ENCODE results near the gene BHLHE41. TPM values are rescaled to one million over a fixed set of nuclear protein-coding genes. Genes with fewer than 3 reads are reported as not detected.

Gene BHLHE41
- total and polyA plus RNA-seq, 8 donors, result 0.29 to 4.7 (median 1.8) TPM; not detected in 1

GRCh38 chr12:26113853-26114719 lies 10.8 kb downstream of the BHLHE41 start:
- intact Hi-C loops (cut with DNase I; ENCODE audit: low total_unique reads), result no loop called here
- peak overlapping the region; percentile 43 to 58 (median 52) for H3K4me3 ChIP-seq
- peaks cover 9 to 37% (median 21%) of the 10 kb centered on the region in 4 donors for H3K4me1 ChIP-seq
- peak overlapping the region; percentile 92 to 95 (median 95) for H3K27ac ChIP-seq
- H3K9me3 ChIP-seq, result no peaks in the 10 kb centered on the region
- DNase-seq, result peak; percentile 96 to 98
- 1% methylated on average over 32 to 72 of the region's 72 CpGs for WGBS, 5 donors
- peak; percentile 66 to 89 (median 71) for TF ChIP-seq POLR2AphosphoS5 (IDR thresholded peaks at IDR 0.05)
- TF ChIP-seq CTCF (IDR thresholded peaks at IDR 0.05), result peak in 5 of 7 experiments; percentile 18 to 54 (median 40)
- TF ChIP-seq EP300 (IDR thresholded peaks at IDR 0.05), result no peak
- TF ChIP-seq POLR2A (IDR thresholded peaks at IDR 0.05), result no peak
- no peaks in the 10 kb centered on the region for H3K36me3 ChIP-seq
- no peaks in the 10 kb centered on the region for H3K27me3 ChIP-seq

- peak in 1 of 2 donors; percentile 52 for DNase-seq
- H3K4me1 ChIP-seq, result peaks cover 9 to 36% (median 20%) of the 10 kb centered on the region in 4 donors
- TF ChIP-seq EP300 (IDR thresholded peaks at IDR 0.05) (no peak), POLR2AphosphoS5 (IDR thresholded peaks at IDR 0.05) (peak in 1 of 3 donors; percentile 66)
Observed at GRCh38 chr12:26113181-26113654, 11.6 kb downstream of the BHLHE41 start.

GRCh38 chr12:26112703-26113147 lies 12.1 kb downstream of the BHLHE41 start:
- H3K27me3 ChIP-seq, result no peaks in the 10 kb centered on the region
- TF ChIP-seq CTCF (IDR thresholded peaks at IDR 0.05), result no peak
- H3K36me3 ChIP-seq, result no peaks in the 10 kb centered on the region
- no peaks in the 10 kb centered on the region for H3K9me3 ChIP-seq
- WGBS, 5 donors, result 72 to 89% (median 83%) methylated on average over 8 of the region's 8 CpGs
- peak in 1 of 2 donors; percentile 22 for DNase-seq
- no peak overlapping the region for H3K4me3 ChIP-seq
- H3K27ac ChIP-seq, result peak overlapping the region in 1 of 5 donors; percentile 95
- intact Hi-C loops (cut with DNase I; ENCODE audit: low total_unique reads), result no loop called here
- H3K4me1 ChIP-seq, result peaks cover 9 to 36% (median 20%) of the 10 kb centered on the region in 4 donors

More at GRCh38 chr12:26113181-26113654, 11.6 kb downstream of the BHLHE41 start:
- H3K9me3 ChIP-seq, result no peaks in the 10 kb centered on the region
- H3K4me3 ChIP-seq, result peak overlapping the region in 2 of 4 donors; percentile 43 to 58
- no peaks in the 10 kb centered on the region for H3K36me3 ChIP-seq
- H3K27me3 ChIP-seq, result no peaks in the 10 kb centered on the region
- WGBS, 5 donors, result 18 to 34% (median 24%) methylated on average over 6 of the region's 6 CpGs
- peak overlapping the region in 4 of 5 donors; percentile 92 to 95 (median 94) for H3K27ac ChIP-seq
- intact Hi-C loops (cut with DNase I; ENCODE audit: low total_unique reads), result no loop called here

GRCh38 chr12:26112232-26112631 lies 12.6 kb downstream of the BHLHE41 start:
- H3K4me1 ChIP-seq, result peaks cover 9 to 32% (median 20%) of the 10 kb centered on the region in 4 donors
- H3K9me3 ChIP-seq, result no peaks in the 10 kb centered on the region
- no peak for TF ChIP-seq EP300 (IDR thresholded peaks at IDR 0.05)
- no peak for TF ChIP-seq POLR2AphosphoS5 (IDR thresholded peaks at IDR 0.05)
- no peak for TF ChIP-seq POLR2A (IDR thresholded peaks at IDR 0.05)
- no peak for TF ChIP-seq CTCF (IDR thresholded peaks at IDR 0.05)
- H3K27ac ChIP-seq, result peak overlapping the region in 1 of 5 donors; percentile 95
- H3K4me3 ChIP-seq, result no peak overlapping the region
- no peaks in the 10 kb centered on the region for H3K27me3 ChIP-seq
- DNase-seq, result no peak
- no peaks in the 10 kb centered on the region for H3K36me3 ChIP-seq
- intact Hi-C loops (cut with DNase I; ENCODE audit: low total_unique reads), result no loop called here
- 80 to 84% (median 83%) methylated on average over 6 of the region's 6 CpGs for WGBS, 5 donors

All from stomach (tissue), 9 donors.